Prostate gland (tissue), 2 donors: ENCODE data around the gene VAV2.

Experiments
- POLR2AphosphoS5 ChIP-seq: sonication (generic); formaldehyde crosslinking; IDR thresholded peaks from one replicate; pipeline ENCODE4 v1.6.1; 2017; ENCODE audit warnings: antibody characterized with exemption
- TF ChIP-seq, protein P1 (sequence below), 4 experiments: fragments of 200-600 bp in 2 of 4; fragments of 450-650 bp in 2 of 4; sonication (generic) in 2 of 4; IDR thresholded peaks; 1 replicate in 3 of 4; 2 replicates in 1 of 4; pipeline ENCODE4 v1.5.1; 2016 to 2019; ENCODE audit warnings: antibody characterized with exemption in 4 of 4, mild to moderate bottlenecking in 2 of 4, moderate library complexity in 2 of 4

DNA sequence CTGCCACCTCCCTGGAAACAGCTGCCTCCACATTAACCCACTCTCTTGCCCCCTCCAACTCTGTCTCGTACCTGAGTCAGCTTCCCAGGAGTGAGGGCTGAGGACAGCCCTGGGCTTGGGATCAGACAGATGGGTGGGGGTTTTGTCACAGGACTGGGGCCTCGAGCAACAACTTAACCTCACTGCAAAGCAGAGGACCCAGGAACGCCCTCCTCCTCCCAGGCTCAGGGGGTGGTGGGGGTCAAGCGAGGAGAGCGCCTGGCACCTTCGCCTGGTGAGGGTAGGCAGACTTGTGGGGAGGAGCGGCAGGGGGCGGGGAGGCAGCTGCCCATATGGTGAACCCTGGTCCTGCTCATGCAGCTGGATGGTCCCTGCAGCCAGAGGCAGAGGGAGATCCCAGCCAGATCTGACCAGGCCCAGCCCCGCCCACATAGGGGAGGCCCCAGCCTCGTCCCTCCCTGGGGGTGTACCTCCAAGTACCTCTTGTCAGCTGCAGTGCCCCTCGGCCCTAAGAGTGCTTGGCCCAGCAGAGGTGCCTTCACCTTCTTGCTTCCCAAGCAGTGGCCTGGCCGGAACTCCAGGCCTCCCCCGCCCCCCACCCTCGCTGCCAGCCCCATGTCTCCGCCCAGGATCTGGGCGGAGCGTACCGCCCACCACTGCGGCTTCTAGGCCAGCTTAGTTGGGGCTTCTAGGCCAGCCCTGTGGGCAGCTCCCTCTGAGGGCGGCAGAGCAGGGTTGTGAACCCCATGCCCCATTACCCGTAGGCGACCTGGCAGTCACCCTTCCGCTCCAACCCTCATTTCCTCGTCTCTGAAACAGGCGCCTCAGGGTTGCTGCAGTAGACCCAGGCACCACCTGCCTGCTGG is 254.1 kb downstream of the VAV2 start, which contains the start of gene SARDH:
- TF ChIP-seq POLR2AphosphoS5 = no peak
- TF ChIP-seq, protein P1, sequence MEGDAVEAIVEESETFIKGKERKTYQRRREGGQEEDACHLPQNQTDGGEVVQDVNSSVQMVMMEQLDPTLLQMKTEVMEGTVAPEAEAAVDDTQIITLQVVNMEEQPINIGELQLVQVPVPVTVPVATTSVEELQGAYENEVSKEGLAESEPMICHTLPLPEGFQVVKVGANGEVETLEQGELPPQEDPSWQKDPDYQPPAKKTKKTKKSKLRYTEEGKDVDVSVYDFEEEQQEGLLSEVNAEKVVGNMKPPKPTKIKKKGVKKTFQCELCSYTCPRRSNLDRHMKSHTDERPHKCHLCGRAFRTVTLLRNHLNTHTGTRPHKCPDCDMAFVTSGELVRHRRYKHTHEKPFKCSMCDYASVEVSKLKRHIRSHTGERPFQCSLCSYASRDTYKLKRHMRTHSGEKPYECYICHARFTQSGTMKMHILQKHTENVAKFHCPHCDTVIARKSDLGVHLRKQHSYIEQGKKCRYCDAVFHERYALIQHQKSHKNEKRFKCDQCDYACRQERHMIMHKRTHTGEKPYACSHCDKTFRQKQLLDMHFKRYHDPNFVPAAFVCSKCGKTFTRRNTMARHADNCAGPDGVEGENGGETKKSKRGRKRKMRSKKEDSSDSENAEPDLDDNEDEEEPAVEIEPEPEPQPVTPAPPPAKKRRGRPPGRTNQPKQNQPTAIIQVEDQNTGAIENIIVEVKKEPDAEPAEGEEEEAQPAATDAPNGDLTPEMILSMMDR (IDR thresholded peaks at IDR 0.05) = no peak
